GM19372 (cell line): ENCODE measurements around the gene SIRT6.
"Not testable (repeated sequence)": the region's sequence is repeated elsewhere in the genome, so short reads cannot be mapped to it uniquely, and the experiment has no call there.

Source experiments
- ATAC-seq: cut with Tn5 transposase; IDR thresholded peaks from one replicate; pipeline ENCODE4 v1.9.1; 2021; ENCODE audit warnings: mild to moderate bottlenecking, low read depth, moderate library complexity; ENCODE audit not compliant: unreplicated experiment

SIRT6 gene

GRCh38 chr19:4139614-4140236 is 42.6 kb downstream of the SIRT6 start:
- ATAC-seq, result no peak

- ATAC-seq, result no peak
These were observed 43.9 kb downstream of the SIRT6 start for GRCh38 chr19:4138445-4138844.

DNA sequence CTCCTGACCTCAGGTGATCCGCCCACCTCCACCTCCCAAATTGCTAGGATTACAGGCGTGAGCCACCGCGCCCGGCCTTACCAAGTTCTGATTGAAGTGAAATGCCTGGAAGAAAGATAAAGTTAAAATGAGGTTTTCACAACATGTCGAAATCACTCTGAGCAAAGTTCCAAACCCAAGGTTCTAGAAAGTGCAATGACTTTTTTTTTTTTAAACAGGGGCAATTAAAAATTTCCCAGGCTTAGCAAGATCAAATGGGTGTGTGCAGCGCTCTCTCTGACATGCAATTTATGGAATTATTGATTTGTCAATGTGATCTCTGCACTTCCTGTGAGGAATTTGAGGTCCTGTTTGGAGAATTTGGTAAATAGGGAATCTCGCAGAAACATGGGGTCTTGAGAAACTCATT is 45.7 kb downstream of the SIRT6 start:
- ATAC-seq, result no peak

DNA sequence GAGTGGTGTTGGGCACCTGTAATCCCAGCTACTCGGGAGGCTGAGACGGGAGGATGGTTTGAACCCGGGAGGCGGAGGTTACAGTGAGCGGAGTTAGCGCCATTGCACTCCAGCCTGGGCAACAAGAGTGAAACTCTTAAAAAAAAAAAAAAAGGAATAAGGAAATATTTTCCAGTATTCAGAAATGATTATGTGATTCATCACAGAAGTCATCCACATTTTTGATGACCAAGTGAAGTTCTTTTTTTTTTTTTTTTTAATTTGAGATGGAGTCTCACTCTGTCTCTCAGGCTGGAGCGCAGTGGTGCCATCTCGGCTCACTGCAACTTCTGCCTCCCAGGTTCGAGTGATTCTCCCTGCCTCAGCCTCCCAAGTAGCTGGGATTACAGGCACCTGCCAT is 47.0 kb downstream of the SIRT6 start:
- ATAC-seq, result not testable (repeated sequence)

- ATAC-seq, result no peak
These were observed 48.0 kb downstream of the SIRT6 start for GRCh38 chr19:4134351-4134750.

DNA sequence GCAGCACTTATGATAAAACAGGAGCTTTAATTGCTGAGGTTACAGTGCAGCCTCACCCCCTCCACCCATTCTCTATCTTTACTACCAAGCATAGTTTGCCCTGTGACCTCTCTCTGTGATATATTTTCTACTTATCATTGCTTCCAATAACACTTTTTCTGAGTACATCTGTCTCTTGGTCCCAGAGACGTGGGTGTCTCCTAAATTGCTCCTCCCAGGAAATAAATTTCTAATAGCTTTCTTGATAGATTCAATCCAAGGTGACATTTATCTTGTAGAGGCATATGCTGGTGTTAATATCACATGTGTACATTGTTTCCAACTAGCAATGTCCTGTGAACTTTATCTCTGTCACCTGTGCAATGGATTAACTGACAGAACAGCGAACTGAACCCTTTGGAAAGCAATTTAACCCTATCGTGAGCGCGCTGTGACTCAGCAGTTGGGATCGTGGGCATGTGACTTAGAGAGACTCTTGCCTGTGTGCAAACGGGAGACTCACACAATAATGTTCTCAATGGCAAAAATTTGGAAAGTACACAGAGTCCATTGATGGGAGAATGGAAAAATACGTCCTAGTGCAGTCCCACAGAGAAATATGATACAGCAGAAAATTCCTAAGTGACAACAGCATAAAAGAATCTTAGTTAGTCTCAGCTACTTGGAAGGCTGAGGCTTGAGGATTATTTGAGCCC is 51.5 kb downstream of the SIRT6 start:
- ATAC-seq, result no peak

DNA sequence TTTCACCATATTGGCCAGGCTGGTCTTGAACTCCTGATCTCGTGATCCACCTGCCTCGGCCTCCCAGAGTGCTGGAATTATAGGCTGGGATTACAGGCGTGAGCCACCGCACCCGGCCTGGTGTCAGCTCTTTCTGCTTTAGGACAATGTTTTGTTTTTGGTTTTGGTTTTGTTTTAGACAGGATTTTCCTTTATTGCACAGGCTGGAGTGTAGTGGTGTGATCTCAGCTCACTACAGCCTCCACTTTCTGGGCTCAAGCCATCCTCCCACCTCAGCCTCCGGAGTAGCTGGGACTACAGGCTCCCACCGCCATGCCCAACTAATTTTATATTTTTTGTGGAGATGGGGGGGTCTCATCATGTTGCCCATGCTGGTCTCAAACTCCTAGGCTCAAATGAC is 53.3 kb downstream of the SIRT6 start:
- not testable (repeated sequence) for ATAC-seq

GRCh38 chr19:4127322-4127721 is 55.0 kb downstream of the SIRT6 start:
- not testable (repeated sequence) for ATAC-seq

GRCh38 chr19:4124638-4125037 is 57.7 kb downstream of the SIRT6 start:
- ATAC-seq, result no peak
